ENCODE measurements around the gene PAM.

The PAM gene

GRCh38 chr5:102802708-102803458 is 47.8 kb downstream of the PAM start:
- H3K4me3 ChIP-seq (ENCODE audit: low read depth, low read length), result no peak overlapping the region
- no peak for TF ChIP-seq CTCF (IDR thresholded peaks at IDR 0.05; ENCODE audit: insufficient read depth, low read depth, low read length, missing control alignments)
- DNase-seq (ENCODE audit: low read depth), result no peak

- H3K4me3 ChIP-seq (ENCODE audit: low read depth, low read length), result no peak overlapping the region
- DNase-seq (ENCODE audit: low read depth), result no peak
- TF ChIP-seq CTCF (IDR thresholded peaks at IDR 0.05; ENCODE audit: insufficient read depth, low read depth, low read length, missing control alignments), result no peak
Measured at GRCh38 chr5:102807878-102808502, 52.9 kb downstream of the PAM start.

GRCh38 chr5:102809033-102809432 is 53.9 kb downstream of the PAM start:
- no peak overlapping the region for H3K4me3 ChIP-seq (ENCODE audit: low read depth, low read length)
- no peak for DNase-seq (ENCODE audit: low read depth)
- no peak for TF ChIP-seq CTCF (IDR thresholded peaks at IDR 0.05; ENCODE audit: insufficient read depth, low read depth, low read length, missing control alignments)

GRCh38 chr5:102811972-102812371 is 56.9 kb downstream of the PAM start:
- no peak for DNase-seq (ENCODE audit: low read depth)
- H3K4me3 ChIP-seq (ENCODE audit: low read depth, low read length), result no peak overlapping the region
- no peak for TF ChIP-seq CTCF (IDR thresholded peaks at IDR 0.05; ENCODE audit: insufficient read depth, low read depth, low read length, missing control alignments)

GRCh38 chr5:102813740-102814139 is 58.6 kb downstream of the PAM start:
- TF ChIP-seq CTCF (IDR thresholded peaks at IDR 0.05; ENCODE audit: insufficient read depth, low read depth, low read length, missing control alignments), result no peak
- no peak for DNase-seq (ENCODE audit: low read depth)
- H3K4me3 ChIP-seq (ENCODE audit: low read depth, low read length), result no peak overlapping the region

- DNase-seq (ENCODE audit: low read depth), result no peak
- H3K4me3 ChIP-seq (ENCODE audit: low read depth, low read length), result no peak overlapping the region
- TF ChIP-seq CTCF (IDR thresholded peaks at IDR 0.05; ENCODE audit: insufficient read depth, low read depth, low read length, missing control alignments), result no peak
Measured at GRCh38 chr5:102815084-102815483, 60.0 kb downstream of the PAM start.

All from GM12865 (cell line).